Left hindlimb (tissue), 1 donor: Measurements from ENCODE around the gene ASAH2B.

ENCODE experiments used
- DNase-seq: peaks from one replicate; pipeline ENCODE4 v3.0.0-alpha.2; 2018

Gene ASAH2B

DNA sequence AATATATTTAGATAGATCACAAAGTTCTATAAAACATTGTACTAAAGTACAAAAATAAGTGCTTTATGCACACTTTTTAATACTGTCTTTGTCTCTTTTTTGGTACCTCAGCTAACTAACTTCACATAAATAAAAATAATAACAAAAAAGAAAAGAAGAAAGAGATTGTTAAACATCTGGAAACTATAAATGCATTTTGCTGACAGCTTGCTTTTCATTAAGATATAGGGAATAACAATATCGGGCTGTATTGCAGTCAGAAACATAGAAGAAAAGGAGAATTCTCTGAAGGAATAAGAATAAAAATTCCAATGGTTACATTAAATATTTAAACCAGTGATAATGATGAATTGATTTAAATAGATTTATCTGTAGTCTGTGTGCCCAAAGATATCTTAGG lies 59.9 kb downstream of the ASAH2B start:
- no peak for DNase-seq

- DNase-seq = no peak
These were observed 66.4 kb downstream of the ASAH2B start for GRCh38 chr10:50805981-50806622.

- no peak for DNase-seq
These were observed 68.4 kb downstream of the ASAH2B start for GRCh38 chr10:50807851-50808776.
